Duodenal mucosa (tissue), 2 donors: Measurements from ENCODE around the gene CACTIN.

ENCODE experiments used
- H3K27ac ChIP-seq: one replicate; pipeline ENCODE4 v1.7.0; 2013; ENCODE audit warnings: low read depth, low read length
- H3K27me3 ChIP-seq, 2 donors: one replicate each; pipeline ENCODE4 v1.7.0; 2013; ENCODE audit warnings: low read length in 2 of 2, control low read depth in 1 of 2; ENCODE audit not compliant: insufficient read depth in 2 of 2, control insufficient read depth in 1 of 2
- H3K36me3 ChIP-seq, 2 donors: one replicate each; pipeline ENCODE4 v1.7.0; 2013; ENCODE audit warnings: low read length in 2 of 2, control low read depth in 1 of 2; ENCODE audit not compliant: insufficient read depth in 2 of 2, control insufficient read depth in 1 of 2
- H3K4me1 ChIP-seq, 2 donors: one replicate each; pipeline ENCODE4 v1.7.0; 2013; ENCODE audit warnings: low read length in 2 of 2, control low read depth in 1 of 2; ENCODE audit not compliant: insufficient read depth in 2 of 2, control insufficient read depth in 1 of 2
- H3K4me3 ChIP-seq, 2 donors: one replicate each; pipeline ENCODE4 v1.7.0; 2013; ENCODE audit warnings: low read length in 2 of 2, low read depth in 1 of 2
- H3K9ac ChIP-seq, 2 donors: one replicate each; pipeline ENCODE4 v1.7.0; 2013; ENCODE audit warnings: low read length in 2 of 2, low read depth in 1 of 2
- H3K9me3 ChIP-seq, 2 donors: one replicate each; pipeline ENCODE4 v1.7.0; 2013; ENCODE audit warnings: low read length in 2 of 2, control low read depth in 1 of 2; ENCODE audit not compliant: control insufficient read depth in 1 of 2

The CACTIN gene

DNA sequence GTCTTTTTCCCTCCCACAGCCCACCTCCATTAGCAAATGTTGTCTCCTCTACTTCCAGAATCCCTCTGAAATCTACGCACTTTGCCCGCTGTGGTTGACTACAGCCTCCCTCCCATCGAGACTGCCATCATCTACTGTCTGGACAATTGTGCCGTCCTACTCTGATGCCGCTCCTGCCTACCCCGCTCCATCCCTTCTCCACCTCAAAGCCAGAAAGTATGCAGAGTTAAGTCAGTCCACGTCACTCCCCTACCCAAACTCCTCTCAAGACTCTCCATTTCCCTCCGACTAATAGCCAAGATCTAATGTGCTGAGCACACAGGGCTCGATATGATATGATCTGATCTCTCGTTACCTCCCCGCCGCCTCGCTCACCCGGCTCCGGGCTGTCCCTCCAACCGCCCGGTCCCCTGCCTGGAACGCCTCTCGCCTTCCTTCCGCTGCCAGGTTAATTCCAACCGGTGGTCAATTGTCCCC lies 556 bp downstream of the CACTIN start:
- Histone ChIP-seq H3K9me3 (no peaks in the 10 kb centered on the region), H3K27me3 (no peaks in the 10 kb centered on the region), H3K27ac (no peak overlapping the region), H3K4me1 (peaks cover 19 to 20% of the 10 kb centered on the region in 2 donors), H3K9ac (peak overlapping the region; percentile 76 to 91), H3K4me3 (peak overlapping the region; percentile 96 to 98), H3K36me3 (peaks cover 0 to 19% of the 10 kb centered on the region in 2 donors)

DNA sequence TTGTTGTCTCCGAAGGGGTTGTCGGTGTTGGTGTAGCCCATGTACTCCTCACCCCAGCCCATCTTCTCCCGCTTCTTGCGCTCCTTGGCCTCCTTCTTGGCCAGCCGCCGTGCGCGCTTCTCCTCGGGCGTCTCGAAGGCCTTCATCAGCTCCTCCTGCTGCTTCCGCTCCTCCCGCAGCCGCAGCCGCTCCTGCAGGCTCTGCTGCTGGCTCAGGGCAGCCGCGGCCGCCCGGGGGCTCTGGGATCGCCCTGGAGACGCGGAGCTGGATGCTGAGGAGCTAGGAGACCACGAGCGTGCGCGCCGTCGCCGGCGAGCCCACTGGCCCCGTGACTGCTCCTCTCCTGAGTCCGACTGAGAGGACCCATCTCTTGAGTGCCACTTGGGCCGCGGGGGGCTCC lies 2.9 kb downstream of the CACTIN start:
- H3K9me3 ChIP-seq: no peaks in the 10 kb centered on the region
- H3K9ac ChIP-seq: no peak overlapping the region
- H3K36me3 ChIP-seq: peaks cover 0 to 32% of the 10 kb centered on the region in 2 donors
- H3K27ac ChIP-seq: no peak overlapping the region
- no peak overlapping the region for H3K4me3 ChIP-seq
- peaks cover 19 to 20% of the 10 kb centered on the region in 2 donors for H3K4me1 ChIP-seq
- no peaks in the 10 kb centered on the region for H3K27me3 ChIP-seq

DNA sequence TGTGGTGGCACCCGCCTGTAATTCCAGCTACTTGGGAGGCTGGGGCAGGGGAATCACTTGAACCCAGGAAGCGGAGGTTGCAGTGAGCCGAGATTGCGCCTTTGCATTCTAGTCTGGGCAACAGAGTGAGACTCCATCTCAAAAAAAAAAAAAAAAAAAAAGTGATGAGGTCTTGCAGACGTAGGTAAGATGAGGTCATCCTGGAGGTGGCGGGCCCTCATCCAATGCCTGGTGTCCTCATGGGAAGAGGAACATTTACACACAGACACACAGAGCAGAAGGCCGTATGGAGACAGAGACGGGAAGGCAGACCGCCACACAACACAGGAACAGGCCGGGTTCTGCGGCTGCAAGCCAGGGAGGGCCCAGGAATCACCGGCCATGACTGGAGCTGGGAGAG lies 4.4 kb downstream of the CACTIN start:
- Histone ChIP-seq H3K36me3 (peaks cover 0 to 32% of the 10 kb centered on the region in 2 donors), H3K27me3 (no peaks in the 10 kb centered on the region), H3K9ac (no peak overlapping the region), H3K27ac (no peak overlapping the region), H3K9me3 (no peaks in the 10 kb centered on the region), H3K4me1 (peaks cover 17 to 18% of the 10 kb centered on the region in 2 donors), H3K4me3 (no peak overlapping the region)

GRCh38 chr19:3621689-3622088 lies 4.9 kb downstream of the CACTIN start:
- H3K27ac ChIP-seq: no peak overlapping the region
- no peaks in the 10 kb centered on the region for H3K27me3 ChIP-seq
- H3K4me1 ChIP-seq: peaks cover 15% of the 10 kb centered on the region in 2 donors
- H3K9ac ChIP-seq: no peak overlapping the region
- no peak overlapping the region for H3K4me3 ChIP-seq
- H3K36me3 ChIP-seq: peaks cover 0 to 32% of the 10 kb centered on the region in 2 donors
- no peaks in the 10 kb centered on the region for H3K9me3 ChIP-seq

- Histone ChIP-seq H3K27me3 (no peaks in the 10 kb centered on the region), H3K9me3 (no peaks in the 10 kb centered on the region), H3K4me1 (peaks cover 13 to 14% of the 10 kb centered on the region in 2 donors), H3K4me3 (no peak overlapping the region), H3K36me3 (peaks cover 0 to 32% of the 10 kb centered on the region in 2 donors), H3K9ac (no peak overlapping the region), H3K27ac (no peak overlapping the region)
Measured at GRCh38 chr19:3620817-3621547, 5.6 kb downstream of the CACTIN start.

- Histone ChIP-seq H3K27ac (no peak overlapping the region), H3K27me3 (no peaks in the 10 kb centered on the region), H3K36me3 (peaks cover 0 to 37% of the 10 kb centered on the region in 2 donors), H3K9ac (no peak overlapping the region), H3K4me1 (peaks cover 6 to 7% of the 10 kb centered on the region in 2 donors), H3K4me3 (no peak overlapping the region), H3K9me3 (no peaks in the 10 kb centered on the region)
Measured at GRCh38 chr19:3620145-3620816, 6.3 kb downstream of the CACTIN start.

GRCh38 chr19:3619631-3620012 lies 7.0 kb downstream of the CACTIN start:
- H3K4me3 ChIP-seq: no peak overlapping the region
- H3K9me3 ChIP-seq: no peaks in the 10 kb centered on the region
- no peaks in the 10 kb centered on the region for H3K27me3 ChIP-seq
- H3K36me3 ChIP-seq: peaks cover 0 to 39% of the 10 kb centered on the region in 2 donors
- no peak overlapping the region for H3K27ac ChIP-seq
- H3K4me1 ChIP-seq: peaks cover 0 to 1% of the 10 kb centered on the region in 2 donors
- no peak overlapping the region for H3K9ac ChIP-seq

- no peak overlapping the region for H3K9ac ChIP-seq
- H3K36me3 ChIP-seq: peaks cover 0 to 39% of the 10 kb centered on the region in 2 donors
- no peak overlapping the region for H3K4me3 ChIP-seq
- H3K9me3 ChIP-seq: no peaks in the 10 kb centered on the region
- no peak overlapping the region for H3K27ac ChIP-seq
- no peaks in the 10 kb centered on the region for H3K4me1 ChIP-seq
- no peaks in the 10 kb centered on the region for H3K27me3 ChIP-seq
Measured at GRCh38 chr19:3618811-3619630, 7.6 kb downstream of the CACTIN start.

GRCh38 chr19:3618144-3618810 lies 8.3 kb downstream of the CACTIN start:
- Histone ChIP-seq H3K36me3 (peaks cover 0 to 40% of the 10 kb centered on the region in 2 donors), H3K4me3 (peak overlapping the region in 1 of 2 donors; percentile 11), H3K9ac (no peak overlapping the region), H3K27me3 (no peaks in the 10 kb centered on the region), H3K9me3 (no peaks in the 10 kb centered on the region), H3K27ac (no peak overlapping the region), H3K4me1 (peaks cover 0 to 3% of the 10 kb centered on the region in 2 donors)
